NCI-H460 (cell line): ENCODE measurements around the gene GTF3C1. TPM values are rescaled to one million over a fixed set of nuclear protein-coding genes. Genes with fewer than 3 reads are reported as not detected.
"Not testable (repeated sequence)": the region's sequence is repeated elsewhere in the genome, so short reads cannot be mapped to it uniquely, and the experiment has no call there.

Experiments
- DNase-seq: peaks from one replicate; pipeline ENCODE4 v3.0.0-alpha.2; 2016; ENCODE audit warnings: low read depth; ENCODE audit errors: extremely low read depth
- total RNA-seq: library from RNA; depleted of rRNA; stranded (reverse); fragments of >200 nt; shearing (Covaris generic); gene quantifications from 2 replicates; pipeline ENCODE4 v1.2.3, GENCODE V29; 2014

The GTF3C1 gene
- total RNA-seq, 1 experiment from 2014 or later, result 65.1 TPM

DNA sequence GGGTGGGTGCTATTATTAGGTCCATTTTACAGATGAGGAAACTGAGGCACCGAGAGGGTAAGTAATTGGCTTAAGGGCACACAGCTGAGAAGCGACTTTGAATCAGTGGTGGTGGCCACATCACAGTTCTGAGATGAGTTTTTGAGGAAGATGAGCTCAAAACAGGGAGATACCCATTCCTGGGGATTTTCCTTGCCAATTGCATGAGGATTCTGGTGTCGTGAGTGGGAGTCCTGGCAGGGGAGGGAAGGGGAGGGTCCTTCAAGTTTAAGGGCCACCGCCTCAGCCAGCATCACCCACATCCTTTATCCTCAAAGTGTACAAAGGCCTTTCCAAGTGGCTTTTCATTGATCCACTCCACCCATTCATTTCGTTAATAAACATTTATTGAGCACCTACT is 102.4 kb downstream of the GTF3C1 start:
- DNase-seq, result no peak

- no peak for DNase-seq
These were observed 103.0 kb downstream of the GTF3C1 start for GRCh38 chr16:27446721-27447120.

DNA sequence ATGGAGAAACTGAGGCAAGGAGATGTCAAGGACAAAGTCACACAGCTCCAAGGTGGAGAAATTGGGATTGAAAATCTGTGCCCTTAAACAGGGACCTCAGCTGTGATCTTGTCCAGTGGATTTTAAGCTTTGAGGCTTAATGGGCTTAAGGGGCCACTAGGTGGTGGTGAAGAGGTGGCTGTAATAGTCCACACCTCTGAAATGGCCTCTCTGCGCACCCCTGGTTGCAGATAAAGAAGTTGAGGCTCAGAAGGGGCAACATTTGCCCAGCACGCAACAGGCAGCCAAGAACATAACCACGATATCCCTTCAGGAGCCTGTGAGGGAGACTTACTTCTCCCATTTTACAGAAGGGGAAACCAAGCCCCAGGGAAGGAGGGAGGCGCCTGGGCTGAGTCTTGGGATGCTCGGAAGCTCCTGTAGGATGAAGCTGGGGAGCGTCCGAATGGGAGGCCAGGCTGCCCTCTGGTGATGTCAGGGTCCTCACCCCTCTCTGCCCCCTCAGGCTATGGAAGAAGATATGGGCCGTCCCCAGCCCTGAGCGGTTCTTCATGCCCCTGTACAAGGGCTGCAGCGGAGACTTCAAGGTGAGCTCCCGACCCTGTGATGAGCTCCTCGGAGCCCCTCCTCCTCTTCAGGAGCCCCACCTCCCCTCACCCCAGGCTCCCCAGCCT is 104.1 kb downstream of the GTF3C1 start:
- DNase-seq, result no peak

GRCh38 chr16:27444470-27444869 is 105.2 kb downstream of the GTF3C1 start:
- DNase-seq, result no peak

DNA sequence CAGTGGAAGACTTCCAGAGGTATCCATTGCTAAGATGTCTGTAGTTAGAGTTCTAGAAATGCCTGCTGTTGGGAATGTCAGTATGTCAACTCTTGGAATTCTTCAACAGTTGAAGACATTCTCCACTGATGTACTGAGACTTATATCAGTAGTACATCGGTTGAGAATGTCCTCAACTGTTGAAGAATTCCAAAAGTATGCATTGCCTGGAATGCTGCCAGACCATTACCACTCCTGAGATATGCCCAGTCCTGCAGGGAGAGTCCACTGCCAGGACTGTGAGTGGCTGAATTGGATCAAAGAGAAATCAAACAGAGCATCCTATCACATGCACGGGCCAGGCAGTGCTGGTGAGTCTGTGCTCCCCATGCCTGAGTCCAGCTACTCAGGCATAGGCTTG is 105.7 kb downstream of the GTF3C1 start:
- no peak for DNase-seq

- DNase-seq, result no peak
These were observed 107.7 kb downstream of the GTF3C1 start for GRCh38 chr16:27441998-27442397.

- DNase-seq, result no peak
These were observed 108.4 kb downstream of the GTF3C1 start for GRCh38 chr16:27441276-27441675.

DNA sequence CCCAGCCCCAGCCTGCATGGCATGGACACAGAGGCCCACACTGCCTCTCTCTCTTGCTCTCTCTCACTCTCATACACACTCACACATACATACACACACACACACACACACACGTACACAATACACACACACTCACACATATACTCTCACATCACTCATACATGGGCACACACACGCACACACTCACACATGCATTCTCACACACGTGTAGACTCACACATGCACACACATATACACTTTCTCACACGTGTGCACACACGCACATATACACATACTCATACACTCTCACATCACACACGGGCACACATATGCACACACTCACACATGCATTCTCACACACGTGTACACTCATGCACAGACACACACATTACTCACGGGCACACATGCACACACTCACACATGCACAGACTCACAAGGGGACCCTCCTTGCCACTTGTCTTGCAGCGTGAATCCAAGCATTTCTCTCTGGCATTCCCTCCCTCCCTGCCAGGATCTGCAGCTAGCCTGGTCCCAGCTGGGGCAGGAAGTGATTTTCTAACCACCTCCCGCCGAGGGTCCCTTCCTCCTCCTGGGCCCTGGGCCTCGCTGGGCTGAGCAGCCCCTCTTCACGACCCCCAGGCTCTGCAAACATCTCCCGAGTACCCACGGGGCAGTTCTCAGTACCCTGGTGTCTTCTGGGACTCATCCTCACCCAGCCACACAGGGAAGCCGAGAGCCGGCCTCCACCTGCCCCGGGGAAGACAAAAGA is 110.3 kb downstream of the GTF3C1 start:
- DNase-seq, result no peak

GRCh38 chr16:27437946-27438345 is 111.8 kb downstream of the GTF3C1 start:
- DNase-seq, result no peak

GRCh38 chr16:27436921-27437650 is 112.6 kb downstream of the GTF3C1 start:
- DNase-seq, result no peak

DNA sequence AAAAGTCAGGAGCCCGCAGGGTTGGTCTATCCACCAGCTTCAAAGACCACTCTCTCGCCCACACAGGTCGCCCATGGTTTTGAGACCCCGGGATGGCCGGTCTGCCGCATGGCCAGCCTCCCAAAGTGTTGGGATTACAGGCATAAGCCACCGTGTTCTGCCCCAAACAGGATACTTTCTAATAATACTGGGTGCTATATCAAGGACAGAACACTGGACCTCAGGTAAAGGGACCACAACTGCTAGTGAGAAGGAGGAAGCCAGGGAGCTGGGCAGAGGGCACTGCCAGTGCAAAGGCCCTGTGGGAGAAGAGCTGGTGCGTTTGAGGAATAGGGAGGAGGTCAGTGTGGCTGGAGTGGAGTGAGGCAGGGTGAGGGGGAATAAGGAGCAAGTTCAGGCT is 113.6 kb downstream of the GTF3C1 start:
- DNase-seq, result no peak

DNA sequence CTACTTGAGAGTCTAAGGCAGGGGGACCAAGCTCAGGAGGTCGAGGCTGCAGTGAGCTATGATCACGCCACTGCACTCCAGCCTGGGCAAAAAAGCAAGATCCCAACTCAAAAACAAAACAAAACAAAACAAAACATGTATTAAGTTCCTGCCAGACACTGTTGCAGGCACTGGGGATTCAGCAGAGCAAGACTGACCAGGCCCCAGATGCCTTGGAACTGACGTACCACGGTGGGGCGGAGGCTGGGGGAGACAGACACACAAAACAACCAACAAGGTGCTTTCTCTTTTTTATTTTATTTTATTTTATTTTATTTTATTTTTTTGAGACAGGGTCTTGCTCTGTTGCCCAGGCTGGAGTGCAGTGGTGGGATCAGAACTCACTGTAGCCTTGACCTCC is 114.6 kb downstream of the GTF3C1 start:
- not testable (repeated sequence) for DNase-seq

DNA sequence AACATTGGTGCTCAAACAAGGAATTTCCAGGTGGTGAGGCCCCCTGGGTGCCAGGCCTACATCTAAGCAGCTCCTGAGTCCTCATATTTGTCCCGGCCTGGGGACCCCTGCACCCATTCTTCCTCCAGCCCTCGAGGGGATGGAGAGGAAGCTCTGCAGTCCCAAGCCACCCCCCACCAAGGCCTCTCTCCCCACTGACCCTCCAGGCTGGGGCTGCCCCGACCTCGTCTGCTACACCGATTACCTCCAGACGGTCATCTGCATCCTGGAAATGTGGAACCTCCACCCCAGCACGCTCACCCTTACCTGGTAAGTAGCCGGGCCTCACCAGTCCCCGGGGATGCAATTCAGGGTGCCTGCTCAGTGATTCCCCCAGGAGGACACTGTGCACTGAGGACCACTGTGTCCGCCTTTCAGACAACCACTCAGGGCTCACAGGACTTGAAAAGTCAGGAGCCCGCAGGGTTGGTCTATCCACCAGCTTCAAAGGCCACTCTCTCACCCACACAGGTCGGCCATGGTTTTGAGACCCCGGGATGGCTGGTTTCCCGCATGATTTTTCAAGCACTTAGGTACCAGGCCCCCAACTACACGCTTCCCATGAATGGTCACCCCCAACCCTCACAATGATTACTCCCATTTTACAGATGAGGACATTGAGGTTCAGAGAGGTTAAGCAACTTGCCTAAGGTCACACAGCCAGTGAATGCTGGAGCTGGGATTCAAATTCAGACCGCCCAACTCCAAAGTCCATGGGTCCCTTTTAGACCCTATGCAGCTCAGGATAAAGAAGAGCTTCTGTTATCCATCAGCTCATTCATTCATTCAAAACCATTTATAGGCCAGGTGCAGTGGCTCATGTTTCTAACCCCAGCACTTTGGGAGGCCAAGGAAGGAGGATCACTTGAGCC is 115.3 kb downstream of the GTF3C1 start:
- DNase-seq, result no peak

GRCh38 chr16:27433636-27434035 is 116.1 kb downstream of the GTF3C1 start:
- DNase-seq, result no peak

DNA sequence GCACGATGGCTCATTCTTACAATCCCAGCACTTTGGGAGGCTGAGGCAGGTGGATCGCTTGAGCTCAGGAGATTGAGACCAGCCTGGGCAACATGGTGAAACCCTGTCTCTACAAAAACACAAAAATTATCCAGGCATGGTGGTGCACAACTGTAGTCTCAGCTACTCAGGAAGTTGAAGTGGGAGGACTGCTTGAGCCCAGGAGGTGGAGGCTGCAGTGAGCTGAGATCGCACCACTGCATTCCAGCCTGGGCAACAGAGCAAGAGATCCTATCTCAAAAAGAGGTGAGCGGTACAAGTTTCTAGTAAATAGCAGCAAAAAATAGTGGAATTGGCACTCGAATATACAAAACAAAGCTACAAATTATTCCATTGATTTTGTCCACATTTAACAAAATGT is 116.5 kb downstream of the GTF3C1 start:
- DNase-seq, result not testable (repeated sequence)

GRCh38 chr16:27432558-27432957 is 117.2 kb downstream of the GTF3C1 start:
- no peak for DNase-seq

GRCh38 chr16:27431773-27432532 is 117.8 kb downstream of the GTF3C1 start:
- no peak for DNase-seq

DNA sequence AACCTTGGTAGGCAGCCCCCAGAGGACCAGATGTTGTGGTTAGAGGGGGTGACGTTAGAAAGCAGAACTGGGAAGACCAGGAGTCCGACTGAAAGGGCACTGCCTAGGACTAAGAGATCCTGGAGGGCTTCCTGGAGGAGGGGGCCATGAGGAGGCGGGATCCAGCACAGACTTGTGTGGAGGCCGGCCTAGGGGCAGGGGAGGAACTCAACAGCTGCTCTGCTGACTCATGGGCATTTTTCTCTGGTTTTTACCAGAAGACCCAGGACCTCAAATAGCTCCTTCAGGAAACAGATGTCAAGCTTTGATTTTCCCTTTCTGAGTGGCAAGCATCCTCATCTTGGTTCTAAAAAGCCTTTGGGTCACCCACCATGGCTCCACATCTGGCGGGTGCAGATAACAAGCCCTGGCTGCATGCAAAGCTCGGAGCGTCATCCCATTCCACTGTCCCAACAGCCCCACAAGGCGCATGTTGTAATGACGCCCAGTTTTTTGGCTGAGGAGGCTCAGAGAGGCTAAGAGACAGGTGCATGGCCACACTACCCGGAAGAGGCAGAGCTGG is 118.7 kb downstream of the GTF3C1 start:
- DNase-seq, result no peak

DNA sequence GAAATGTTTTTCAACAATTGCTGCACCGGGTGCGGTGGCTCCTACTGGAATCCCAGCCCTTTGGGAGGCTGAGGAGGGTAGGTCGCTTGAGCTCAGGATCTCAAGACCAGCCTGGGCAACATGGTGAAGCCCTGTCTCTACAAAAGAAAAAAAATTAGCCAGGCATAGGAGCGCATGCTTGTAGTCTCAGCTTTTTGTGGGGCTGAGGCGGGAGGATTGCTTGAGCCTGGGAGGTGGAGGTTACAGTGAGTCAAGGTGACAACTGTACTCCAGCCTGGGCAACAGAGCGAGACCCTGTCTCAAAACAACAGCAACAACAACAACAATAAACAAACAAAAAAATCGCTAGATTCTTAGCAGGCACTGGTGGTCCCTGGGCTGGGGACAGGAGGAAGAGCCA is 119.2 kb downstream of the GTF3C1 start:
- no peak for DNase-seq
